ENCODE data around the gene COQ2.

Gene COQ2

GRCh38 chr4:83267121-83267829 is 17.3 kb downstream of the COQ2 start (continued):
- TF ChIP-seq ZFP3 (tag by site-specific recombination; IDR thresholded peaks at IDR 0.05; ENCODE audit: low read depth) (no peak), FEZF1 (tag by site-specific recombination; IDR thresholded peaks at IDR 0.05) (peak; percentile 58; the same call in 1 of the 2 replicates), ZEB2 (tag by site-specific recombination; IDR thresholded peaks at IDR 0.05) (peak; percentile 72; the same call in 1 of the 2 replicates), ZNF280D (tag by site-specific recombination; IDR thresholded peaks at IDR 0.05) (no peak), ZNF658 (tag by site-specific recombination; IDR thresholded peaks at IDR 0.05) (no peak), ZSCAN16 (tag by site-specific recombination; IDR thresholded peaks at IDR 0.05) (no peak), AEBP2 (tag by site-specific recombination; IDR thresholded peaks at IDR 0.05; ENCODE audit: borderline replicate concordance) (no peak), ZSCAN5A (tag by site-specific recombination; IDR thresholded peaks at IDR 0.05) (no peak), ZNF292 (tag by site-specific recombination; IDR thresholded peaks at IDR 0.05; ENCODE audit: borderline replicate concordance, low read depth) (no peak), ZNF521 (tag by site-specific recombination; IDR thresholded peaks at IDR 0.05) (no peak)

- ChIA-PET CTCF (interaction anchor here (0.5 to 1.4 kb wide), 2 partner anchors 151 to 192 kb away, joined by 3 to 4 read pairs; no protein-coding TSS in a partner anchor), POLR2A (no interaction called here)
- H3K36me3 ChIP-seq (ENCODE audit: control insufficient read depth in 2 of 2, insufficient read depth in 1 of 2, low read length in 2 of 2) = peaks cover 11 to 62% of the 10 kb centered on the region in 2 experiments; a peak in 2 of 3 replicates
- no peak overlapping the region for H3K27ac ChIP-seq (ENCODE audit: extremely low read depth, low read depth, low read length)
- 0 out of 2 replicates have a peak, but pooled peaks cover 2% of the 10 kb centered on the region for H3K4me1 ChIP-seq (ENCODE audit: control insufficient read depth, insufficient read depth, low read length)
- no peak for TF ChIP-seq ZIC2 (tag by site-specific recombination; IDR thresholded peaks at IDR 0.05)
- no peaks in the 10 kb centered on the region for H3K9me3 ChIP-seq (ENCODE audit: control insufficient read depth, insufficient read depth, low read depth, low read length)
- no peak overlapping the region for H3K4me3 ChIP-seq (ENCODE audit: low read depth, low read length)
Measured at GRCh38 chr4:83266689-83267088, 17.9 kb downstream of the COQ2 start.

GRCh38 chr4:83263106-83263505 is 21.5 kb downstream of the COQ2 start:
- POLR2A ChIA-PET = no interaction called here
- H3K9me3 ChIP-seq (ENCODE audit: control insufficient read depth, insufficient read depth, low read depth, low read length) = no peaks in the 10 kb centered on the region
- H3K36me3 ChIP-seq (ENCODE audit: control insufficient read depth in 2 of 2, insufficient read depth in 1 of 2, low read length in 2 of 2) = peaks cover 8 to 44% of the 10 kb centered on the region in 2 experiments; a peak in 2 of 3 replicates
- no peak overlapping the region for H3K27ac ChIP-seq (ENCODE audit: extremely low read depth, low read depth, low read length)
- 0 out of 2 replicates have a peak, but pooled peaks cover 2% of the 10 kb centered on the region for H3K4me1 ChIP-seq (ENCODE audit: control insufficient read depth, insufficient read depth, low read length)
- no peak overlapping the region for H3K4me3 ChIP-seq (ENCODE audit: low read depth, low read length)
- CTCF ChIA-PET = interaction anchor here (0.6 to 1.4 kb wide), 4 partner anchors 12 to 212 kb away, joined by 3 read pairs; partner anchors contain the start of gene COQ2
- no peak for TF ChIP-seq ZNF354C (tag by site-specific recombination; IDR thresholded peaks at IDR 0.05; ENCODE audit: borderline replicate concordance, low read depth)
- TF ChIP-seq ZNF776 (tag by site-specific recombination; IDR thresholded peaks at IDR 0.05; ENCODE audit: borderline replicate concordance) = no peak
- peak; percentile 87 for TF ChIP-seq ZNF623 (tag by site-specific recombination; IDR thresholded peaks at IDR 0.05)
